ENCODE measurements around the gene IMPA2. TPM values are rescaled to one million over a fixed set of nuclear protein-coding genes. Genes with fewer than 3 reads are reported as not detected.
A peak's percentile ranks its signal among the peaks of the same experiment; 100 is the strongest.

IMPA2 gene
- total RNA-seq, 1 experiment from 2014 or later: 79.9 TPM

GRCh38 chr18:12030670-12031069 lies 49.4 kb downstream of the IMPA2 start:
- H3K4me1 ChIP-seq: no peaks in the 10 kb centered on the region
- no peaks in the 10 kb centered on the region for H3K9me3 Mint-ChIP-seq (ENCODE audit: unreplicated experiment)
- intact Hi-C loops (cut with micrococcal nuclease; ENCODE audit: unreplicated experiment): no loop called here
- TSS peak; percentile 89 for BruUV-seq (replicated peaks)
- TF ChIP-seq, protein P1, sequence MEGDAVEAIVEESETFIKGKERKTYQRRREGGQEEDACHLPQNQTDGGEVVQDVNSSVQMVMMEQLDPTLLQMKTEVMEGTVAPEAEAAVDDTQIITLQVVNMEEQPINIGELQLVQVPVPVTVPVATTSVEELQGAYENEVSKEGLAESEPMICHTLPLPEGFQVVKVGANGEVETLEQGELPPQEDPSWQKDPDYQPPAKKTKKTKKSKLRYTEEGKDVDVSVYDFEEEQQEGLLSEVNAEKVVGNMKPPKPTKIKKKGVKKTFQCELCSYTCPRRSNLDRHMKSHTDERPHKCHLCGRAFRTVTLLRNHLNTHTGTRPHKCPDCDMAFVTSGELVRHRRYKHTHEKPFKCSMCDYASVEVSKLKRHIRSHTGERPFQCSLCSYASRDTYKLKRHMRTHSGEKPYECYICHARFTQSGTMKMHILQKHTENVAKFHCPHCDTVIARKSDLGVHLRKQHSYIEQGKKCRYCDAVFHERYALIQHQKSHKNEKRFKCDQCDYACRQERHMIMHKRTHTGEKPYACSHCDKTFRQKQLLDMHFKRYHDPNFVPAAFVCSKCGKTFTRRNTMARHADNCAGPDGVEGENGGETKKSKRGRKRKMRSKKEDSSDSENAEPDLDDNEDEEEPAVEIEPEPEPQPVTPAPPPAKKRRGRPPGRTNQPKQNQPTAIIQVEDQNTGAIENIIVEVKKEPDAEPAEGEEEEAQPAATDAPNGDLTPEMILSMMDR (IDR thresholded peaks at IDR 0.05; ENCODE audit: insufficient read depth in 1 of 2, low read depth in 1 of 2, low read length in 1 of 2, severe bottlenecking in 1 of 2, unreplicated experiment in 1 of 2): no peak
- H3K4me3 Mint-ChIP-seq (ENCODE audit: unreplicated experiment): no peak overlapping the region
- H3K27ac Mint-ChIP-seq (ENCODE audit: unreplicated experiment): no peak overlapping the region
- ChIA-PET POLR2A (no interaction called here), CTCF (interaction anchor here (1.7 kb wide), 1 partner anchor 9 kb away, joined by 4 read pairs; no protein-coding TSS in a partner anchor)
- H3K4me3 ChIP-seq (ENCODE audit: low read depth, low read length): no peak overlapping the region
- no peaks in the 10 kb centered on the region for H3K9me3 ChIP-seq
- H3K36me3 ChIP-seq (ENCODE audit: control insufficient read depth, insufficient read depth, low read length): peaks cover 2% of the 10 kb centered on the region; the same call in 1 of the 2 replicates
- DNase-seq: no peak
- no peaks in the 10 kb centered on the region for H3K27me3 Mint-ChIP-seq (ENCODE audit: insufficient read depth, unreplicated experiment)
- H3K27me3 ChIP-seq (replicated peaks; ENCODE audit: control insufficient read depth, insufficient read depth, low read length): no peaks in the 10 kb centered on the region
- no peaks in the 10 kb centered on the region for H3K4me1 Mint-ChIP-seq (ENCODE audit: low read depth, unreplicated experiment)
- H3K36me3 Mint-ChIP-seq (ENCODE audit: insufficient read depth, unreplicated experiment): peaks cover 13% of the 10 kb centered on the region

GRCh38 chr18:12031181-12031580 lies 49.9 kb downstream of the IMPA2 start:
- TF ChIP-seq, protein P1 (IDR thresholded peaks at IDR 0.05; ENCODE audit: insufficient read depth in 1 of 2, low read depth in 1 of 2, low read length in 1 of 2, severe bottlenecking in 1 of 2, unreplicated experiment in 1 of 2): no peak
- Mint-ChIP-seq H3K9me3 (ENCODE audit: unreplicated experiment) (no peaks in the 10 kb centered on the region), H3K27ac (ENCODE audit: unreplicated experiment) (no peak overlapping the region), H3K27me3 (ENCODE audit: insufficient read depth, unreplicated experiment) (no peaks in the 10 kb centered on the region), H3K36me3 (ENCODE audit: insufficient read depth, unreplicated experiment) (peaks cover 13% of the 10 kb centered on the region), H3K4me3 (ENCODE audit: unreplicated experiment) (no peak overlapping the region), H3K4me1 (ENCODE audit: low read depth, unreplicated experiment) (no peaks in the 10 kb centered on the region)
- no peaks in the 10 kb centered on the region for H3K27me3 ChIP-seq (replicated peaks; ENCODE audit: control insufficient read depth, insufficient read depth, low read length)
- CTCF ChIA-PET: no interaction called here
- intact Hi-C loops (cut with micrococcal nuclease; ENCODE audit: unreplicated experiment): no loop called here
- no TSS peak for BruUV-seq (replicated peaks)
- DNase-seq: no peak
- no peaks in the 10 kb centered on the region for H3K9me3 ChIP-seq
- H3K4me3 ChIP-seq (ENCODE audit: low read depth, low read length): no peak overlapping the region
- peaks cover 2% of the 10 kb centered on the region; the same call in 1 of the 2 replicates for H3K36me3 ChIP-seq (ENCODE audit: control insufficient read depth, insufficient read depth, low read length)
- no peaks in the 10 kb centered on the region for H3K4me1 ChIP-seq
- POLR2A ChIA-PET: no interaction called here

DNA sequence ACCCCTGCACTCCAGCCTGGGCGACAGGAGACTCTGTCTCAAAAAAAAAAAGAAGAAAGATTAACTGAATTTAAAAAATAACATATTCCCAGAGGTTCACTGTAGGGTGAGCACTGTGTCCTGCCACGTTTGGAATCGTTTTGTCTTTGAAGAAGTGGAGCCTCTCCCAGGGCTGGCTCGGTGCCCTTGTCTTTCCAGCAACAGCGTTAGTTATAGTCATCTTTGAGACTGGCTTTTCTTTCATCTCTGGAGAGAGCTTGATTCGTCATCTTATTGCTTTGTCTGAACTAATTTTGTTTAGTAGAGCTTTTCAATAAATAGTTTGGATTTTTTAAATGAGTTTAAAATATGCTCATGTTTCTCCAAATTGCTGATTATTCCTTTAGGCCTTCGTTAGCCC lies 50.5 kb downstream of the IMPA2 start:
- no peaks in the 10 kb centered on the region for H3K27me3 Mint-ChIP-seq (ENCODE audit: insufficient read depth, unreplicated experiment)
- peaks cover 13% of the 10 kb centered on the region for H3K36me3 Mint-ChIP-seq (ENCODE audit: insufficient read depth, unreplicated experiment)
- ChIA-PET CTCF (no interaction called here), POLR2A (no interaction called here)
- DNase-seq: no peak
- BruUV-seq (replicated peaks): no TSS peak
- Histone ChIP-seq H3K36me3 (ENCODE audit: control insufficient read depth, insufficient read depth, low read length) (peaks cover 2% of the 10 kb centered on the region; the same call in 1 of the 2 replicates), H3K4me3 (ENCODE audit: low read depth, low read length) (no peak overlapping the region), H3K4me1 (no peaks in the 10 kb centered on the region), H3K9me3 (no peaks in the 10 kb centered on the region), H3K27me3 (replicated peaks; ENCODE audit: control insufficient read depth, insufficient read depth, low read length) (no peaks in the 10 kb centered on the region)
- TF ChIP-seq, protein P1 (IDR thresholded peaks at IDR 0.05; ENCODE audit: insufficient read depth in 1 of 2, low read depth in 1 of 2, low read length in 1 of 2, severe bottlenecking in 1 of 2, unreplicated experiment in 1 of 2): no peak
- no peaks in the 10 kb centered on the region for H3K4me1 Mint-ChIP-seq (ENCODE audit: low read depth, unreplicated experiment)
- H3K4me3 Mint-ChIP-seq (ENCODE audit: unreplicated experiment): no peak overlapping the region
- no peaks in the 10 kb centered on the region for H3K9me3 Mint-ChIP-seq (ENCODE audit: unreplicated experiment)
- no peak overlapping the region for H3K27ac Mint-ChIP-seq (ENCODE audit: unreplicated experiment)
- intact Hi-C loops (cut with micrococcal nuclease; ENCODE audit: unreplicated experiment): no loop called here

Measured in Caco-2 (cell line).